Panc1 (cell line): ENCODE measurements around the gene ASNSD1. TPM values are rescaled to one million over a fixed set of nuclear protein-coding genes. Genes with fewer than 3 reads are reported as not detected.

Experiments used
- ATAC-seq: fragments of 200-7000 bp; cut with Tn5 transposase; 2 replicates; pipeline ENCODE4 v1.9.1; 2020; ENCODE audit warnings: mild to moderate bottlenecking, moderate library complexity
- BruUV-seq: library from RNA; stranded (reverse); fragments of 400-500 nt; replicated peaks from 2 replicates; lab custom pipeline; 2021; lab: Mats Ljungman, UMichigan
- CTCF ChIA-PET: fragments of 300-600 bp; sonication (Branson Sonifier 250); formaldehyde crosslinking; loops from one replicate; lab custom pipeline; 2022; ENCODE audit warnings: antibody characterized with exemption; lab: Charles Lee
- POLR2A ChIA-PET: fragments of 300-600 bp; sonication (Branson Sonifier 250); formaldehyde crosslinking; loops from one replicate; lab custom pipeline; 2022; ENCODE audit warnings: antibody characterized with exemption; lab: Charles Lee
- DNase-seq: peaks from one replicate; pipeline ENCODE4 v3.0.0-alpha.2; 2010; ENCODE audit warnings: low read depth, low spot score
- H3K27ac ChIP-seq: 2 replicates; pipeline ENCODE4 v1.5.1; 2011; ENCODE audit warnings: mild to moderate bottlenecking, low read length, inconsistent platforms
- H3K27me3 ChIP-seq: fragments of 200-500 bp; sonication (Bioruptor generic); 2 replicates; pipeline ENCODE4 v1.6.0; 2014; ENCODE audit warnings: low read length, inconsistent platforms; ENCODE audit not compliant: control insufficient read depth, insufficient read depth
- H3K36me3 ChIP-seq: fragments of 200-500 bp; sonication (Bioruptor generic); 2 replicates; pipeline ENCODE4 v1.5.1; 2014; ENCODE audit warnings: inconsistent platforms, mild to moderate bottlenecking, low read length, moderate library complexity; ENCODE audit not compliant: control insufficient read depth, insufficient read depth
- H3K4me1 ChIP-seq: 2 replicates; pipeline ENCODE4 v1.5.1; 2011; ENCODE audit warnings: inconsistent platforms, mild to moderate bottlenecking, low read length, moderate library complexity; ENCODE audit not compliant: control insufficient read depth, insufficient read depth
- H3K4me3 ChIP-seq, 2 experiments: 2 replicates each; pipeline ENCODE4 v1.5.1; 2011 to 2012; ENCODE audit warnings: low read depth in 2 of 2, low read length in 2 of 2, mild to moderate bottlenecking in 2 of 2, inconsistent platforms in 1 of 2, moderate library complexity in 1 of 2
- H3K9me3 ChIP-seq: fragments of 200-500 bp; sonication (Bioruptor generic); 2 replicates; pipeline ENCODE4 v1.5.1; 2014; ENCODE audit warnings: low read depth, mild to moderate bottlenecking, inconsistent platforms, low read length, moderate library complexity; ENCODE audit not compliant: control insufficient read depth, insufficient read depth
- CTCF ChIP-seq: fragments of 450-650 bp; IDR thresholded peaks from 2 replicates; pipeline ENCODE4 v1.5.1; 2017; ENCODE audit warnings: mild to moderate bottlenecking
- POLR2AphosphoS5 ChIP-seq: IDR thresholded peaks from 2 replicates; pipeline ENCODE4 v1.6.1; 2012; ENCODE audit warnings: mild to moderate bottlenecking, low read depth, low read length, moderate library complexity
- SIN3A ChIP-seq: IDR thresholded peaks from 2 replicates; pipeline ENCODE4 v1.6.1; 2012; ENCODE audit warnings: low read depth, mild to moderate bottlenecking, low read length, moderate library complexity, borderline replicate concordance; ENCODE audit not compliant: insufficient read depth
- TCF7L2 ChIP-seq: IDR thresholded peaks from 2 replicates; pipeline ENCODE4 v1.6.1; 2011; ENCODE audit warnings: mild to moderate bottlenecking, low read depth, low read length, inconsistent platforms
- in situ Hi-C: cut with HindIII; loops from 2 replicates; pipeline ENCODE4 v1.10.0; 2016; ENCODE audit warnings: low sequenced_read_pairs, low pct_unique_long_range_greater_than_20kb
- intact Hi-C: fragments of 100-400 bp; cut with micrococcal nuclease; formaldehyde crosslinking; loops from one replicate; pipeline ENCODE4 v1.10.0; 2022; ENCODE audit not compliant: unreplicated experiment
- total RNA-seq: library from RNA; stranded (reverse); gene quantifications from one replicate; pipeline ENCODE4 v1.2.1, GENCODE V29; 2021; ENCODE audit not compliant: unreplicated experiment
- TF ChIP-seq, protein P1 (sequence below), 2 experiments: IDR thresholded peaks; 2 replicates each; pipeline ENCODE4 v1.6.1; 2011 to 2012; ENCODE audit warnings: low read depth in 2 of 2, control low read depth in 1 of 2, low read length in 1 of 2, mild to moderate bottlenecking in 1 of 2, moderate library complexity in 1 of 2; ENCODE audit not compliant: insufficient read depth in 1 of 2

ASNSD1 gene
- total RNA-seq, 1 experiment from 2014 or later, result 30.3 TPM

DNA sequence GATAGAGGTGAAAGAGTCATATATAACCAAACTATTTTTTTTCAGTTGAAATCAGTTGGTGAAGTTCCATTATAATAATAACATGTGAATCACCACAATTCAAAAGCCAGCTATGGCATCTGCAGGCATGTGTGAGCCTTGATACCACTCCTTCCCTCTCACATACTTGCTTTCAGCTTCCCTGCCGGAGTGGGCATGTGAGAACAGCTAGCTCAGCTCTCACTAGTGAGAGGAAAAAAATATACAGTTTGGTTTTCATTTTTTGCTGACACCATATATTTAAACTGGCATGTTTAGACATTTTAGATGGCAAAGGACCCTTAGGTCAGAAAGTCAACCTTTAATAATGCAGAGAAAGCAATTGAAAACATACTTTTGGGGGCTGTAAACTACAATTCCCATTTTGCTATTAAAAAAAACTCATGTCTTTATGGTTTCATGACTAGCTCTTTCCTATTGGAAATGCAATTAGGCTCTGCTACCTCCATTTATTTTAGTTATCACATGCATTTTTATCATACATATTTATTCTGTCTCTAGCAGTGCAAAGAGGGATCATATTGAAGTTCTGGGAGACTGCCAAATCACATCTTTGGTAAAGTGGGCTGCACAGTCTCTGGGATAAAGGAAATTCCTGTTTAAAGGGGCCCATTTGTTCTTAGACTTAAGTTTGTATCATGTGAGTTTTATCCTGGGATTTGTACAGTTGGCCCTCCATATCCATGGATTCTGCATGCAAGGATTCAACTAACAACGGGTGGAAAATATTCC is 47.4 kb upstream of the ASNSD1 start:
- ChIA-PET POLR2A (no interaction called here), CTCF (no interaction called here)
- Histone ChIP-seq H3K4me1 (0 out of 2 replicates have a peak, but pooled peaks cover 3% of the 10 kb centered on the region), H3K36me3 (no peaks in the 10 kb centered on the region), H3K4me3 (no peak overlapping the region), H3K27ac (no peak overlapping the region), H3K27me3 (no peaks in the 10 kb centered on the region), H3K9me3 (no peaks in the 10 kb centered on the region)
- BruUV-seq, result no TSS peak
- no peak for ATAC-seq
- intact Hi-C loops (no loop called here), in situ Hi-C loops (no loop called here)
- no peak for DNase-seq
- TF ChIP-seq, protein P1, sequence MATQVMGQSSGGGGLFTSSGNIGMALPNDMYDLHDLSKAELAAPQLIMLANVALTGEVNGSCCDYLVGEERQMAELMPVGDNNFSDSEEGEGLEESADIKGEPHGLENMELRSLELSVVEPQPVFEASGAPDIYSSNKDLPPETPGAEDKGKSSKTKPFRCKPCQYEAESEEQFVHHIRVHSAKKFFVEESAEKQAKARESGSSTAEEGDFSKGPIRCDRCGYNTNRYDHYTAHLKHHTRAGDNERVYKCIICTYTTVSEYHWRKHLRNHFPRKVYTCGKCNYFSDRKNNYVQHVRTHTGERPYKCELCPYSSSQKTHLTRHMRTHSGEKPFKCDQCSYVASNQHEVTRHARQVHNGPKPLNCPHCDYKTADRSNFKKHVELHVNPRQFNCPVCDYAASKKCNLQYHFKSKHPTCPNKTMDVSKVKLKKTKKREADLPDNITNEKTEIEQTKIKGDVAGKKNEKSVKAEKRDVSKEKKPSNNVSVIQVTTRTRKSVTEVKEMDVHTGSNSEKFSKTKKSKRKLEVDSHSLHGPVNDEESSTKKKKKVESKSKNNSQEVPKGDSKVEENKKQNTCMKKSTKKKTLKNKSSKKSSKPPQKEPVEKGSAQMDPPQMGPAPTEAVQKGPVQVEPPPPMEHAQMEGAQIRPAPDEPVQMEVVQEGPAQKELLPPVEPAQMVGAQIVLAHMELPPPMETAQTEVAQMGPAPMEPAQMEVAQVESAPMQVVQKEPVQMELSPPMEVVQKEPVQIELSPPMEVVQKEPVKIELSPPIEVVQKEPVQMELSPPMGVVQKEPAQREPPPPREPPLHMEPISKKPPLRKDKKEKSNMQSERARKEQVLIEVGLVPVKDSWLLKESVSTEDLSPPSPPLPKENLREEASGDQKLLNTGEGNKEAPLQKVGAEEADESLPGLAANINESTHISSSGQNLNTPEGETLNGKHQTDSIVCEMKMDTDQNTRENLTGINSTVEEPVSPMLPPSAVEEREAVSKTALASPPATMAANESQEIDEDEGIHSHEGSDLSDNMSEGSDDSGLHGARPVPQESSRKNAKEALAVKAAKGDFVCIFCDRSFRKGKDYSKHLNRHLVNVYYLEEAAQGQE (IDR thresholded peaks at IDR 0.05; ENCODE audit: insufficient read depth in 1 of 2, low read depth in 2 of 2, low read length in 1 of 2), result no peak

- Histone ChIP-seq H3K36me3 (no peaks in the 10 kb centered on the region), H3K27ac (no peak overlapping the region), H3K27me3 (no peaks in the 10 kb centered on the region), H3K9me3 (no peaks in the 10 kb centered on the region), H3K4me3 (no peak overlapping the region), H3K4me1 (0 out of 2 replicates have a peak, but pooled peaks cover 3% of the 10 kb centered on the region)
- CTCF ChIA-PET, result no interaction called here
- ATAC-seq (no peak), DNase-seq (no peak)
- in situ Hi-C loops, result no loop called here
- TF ChIP-seq SIN3A (no peak), POLR2AphosphoS5 (no peak), CTCF (no peak), TCF7L2 (no peak)
- TF ChIP-seq, protein P1 (IDR thresholded peaks at IDR 0.05; ENCODE audit: insufficient read depth in 1 of 2, low read depth in 2 of 2, low read length in 1 of 2), result no peak
- intact Hi-C loops, result no loop called here
- no TSS peak for BruUV-seq
- POLR2A ChIA-PET, result no interaction called here
These were observed 46.7 kb upstream of the ASNSD1 start for GRCh38 chr2:189614585-189614984.
